OCI-LY1 (cell line): ENCODE results near the gene CIAPIN1.

Experiments used
- H2AFZ ChIP-seq: fragments of 200-600 bp; sonication (generic), shearing (Covaris generic); 2 replicates; pipeline ENCODE4 v1.6.0; 2014; ENCODE audit warnings: antibody characterized with exemption, mild to moderate bottlenecking, low read length
- H3F3A ChIP-seq: fragments of 200-600 bp; sonication (generic), shearing (Covaris generic); 2 replicates; pipeline ENCODE4 v1.6.0; 2014; ENCODE audit warnings: mild to moderate bottlenecking, antibody characterized with exemption, low read length, moderate library complexity; ENCODE audit not compliant: insufficient read depth
- H3K27ac ChIP-seq: fragments of 200-600 bp; sonication (generic); 2 replicates; pipeline ENCODE4 v1.5.1; 2014; ENCODE audit warnings: low read length, mixed run types, mild to moderate bottlenecking, low read depth; ENCODE audit not compliant: poor library complexity, severe bottlenecking
- H3K27me3 ChIP-seq: fragments of 200-600 bp; sonication (generic); 2 replicates; pipeline ENCODE4 v1.6.0; 2014; ENCODE audit warnings: antibody characterized with exemption, mild to moderate bottlenecking, low read length, moderate library complexity; ENCODE audit not compliant: insufficient read depth
- H3K36me3 ChIP-seq: fragments of 200-600 bp; sonication (generic); 2 replicates; pipeline ENCODE4 v1.6.1; 2014; ENCODE audit warnings: mild to moderate bottlenecking, antibody characterized with exemption, low read length, moderate library complexity, mixed read lengths; ENCODE audit not compliant: insufficient read depth
- H3K4me1 ChIP-seq: fragments of 200-600 bp; sonication (generic); 2 replicates; pipeline ENCODE4 v1.5.1; 2014; ENCODE audit warnings: mild to moderate bottlenecking, low read length, moderate library complexity; ENCODE audit not compliant: insufficient read depth, severe bottlenecking
- H3K4me2 ChIP-seq: fragments of 200-600 bp; sonication (generic), shearing (Covaris generic); 2 replicates; pipeline ENCODE4 v1.6.1; 2014; ENCODE audit warnings: low read length
- H3K4me3 ChIP-seq: fragments of 200-600 bp; sonication (generic); 2 replicates; pipeline ENCODE4 v1.5.1; 2014; ENCODE audit warnings: low read length, low read depth, mild to moderate bottlenecking, mixed read lengths; ENCODE audit not compliant: poor library complexity, severe bottlenecking
- H3K79me2 ChIP-seq: fragments of 200-600 bp; shearing (Covaris generic); 2 replicates; pipeline ENCODE4 v1.6.1; 2016; ENCODE audit warnings: mixed run types, low read length, mixed read lengths; ENCODE audit not compliant: insufficient read depth
- H3K9ac ChIP-seq: fragments of 200-600 bp; sonication (generic), shearing (Covaris generic); 2 replicates; pipeline ENCODE4 v1.6.1; 2014; ENCODE audit warnings: mild to moderate bottlenecking, low read length, mixed read lengths
- H3K9me2 ChIP-seq: fragments of 200-600 bp; sonication (generic), shearing (Covaris generic); 2 replicates; pipeline ENCODE4 v1.6.1; 2014; ENCODE audit warnings: low read depth, mild to moderate bottlenecking, low read length, mixed read lengths
- H3K9me3 ChIP-seq: fragments of 200-600 bp; shearing (Covaris generic); 2 replicates; pipeline ENCODE4 v1.6.1; 2014; ENCODE audit warnings: low read length, mixed read lengths
- H4K20me1 ChIP-seq: fragments of 200-600 bp; sonication (generic), shearing (Covaris generic); 2 replicates; pipeline ENCODE4 v1.6.0; 2016; ENCODE audit warnings: mild to moderate bottlenecking, low read length; ENCODE audit not compliant: insufficient read depth
- EZH2 ChIP-seq: fragments of 200-600 bp; sonication (generic), shearing (Covaris generic); IDR thresholded peaks from 2 replicates; pipeline ENCODE4 v1.8.0; 2017; ENCODE audit warnings: borderline replicate concordance, mixed run types, mild to moderate bottlenecking, antibody characterized with exemption, low read length, moderate library complexity, mixed read lengths
- TF ChIP-seq, protein P1 (sequence below): fragments of 200-600 bp; sonication (generic), shearing (Covaris generic); IDR thresholded peaks from 2 replicates; pipeline ENCODE4 v1.5.1; 2017; ENCODE audit warnings: mild to moderate bottlenecking, antibody characterized with exemption, low read length, moderate library complexity, mixed read lengths

Gene CIAPIN1

DNA sequence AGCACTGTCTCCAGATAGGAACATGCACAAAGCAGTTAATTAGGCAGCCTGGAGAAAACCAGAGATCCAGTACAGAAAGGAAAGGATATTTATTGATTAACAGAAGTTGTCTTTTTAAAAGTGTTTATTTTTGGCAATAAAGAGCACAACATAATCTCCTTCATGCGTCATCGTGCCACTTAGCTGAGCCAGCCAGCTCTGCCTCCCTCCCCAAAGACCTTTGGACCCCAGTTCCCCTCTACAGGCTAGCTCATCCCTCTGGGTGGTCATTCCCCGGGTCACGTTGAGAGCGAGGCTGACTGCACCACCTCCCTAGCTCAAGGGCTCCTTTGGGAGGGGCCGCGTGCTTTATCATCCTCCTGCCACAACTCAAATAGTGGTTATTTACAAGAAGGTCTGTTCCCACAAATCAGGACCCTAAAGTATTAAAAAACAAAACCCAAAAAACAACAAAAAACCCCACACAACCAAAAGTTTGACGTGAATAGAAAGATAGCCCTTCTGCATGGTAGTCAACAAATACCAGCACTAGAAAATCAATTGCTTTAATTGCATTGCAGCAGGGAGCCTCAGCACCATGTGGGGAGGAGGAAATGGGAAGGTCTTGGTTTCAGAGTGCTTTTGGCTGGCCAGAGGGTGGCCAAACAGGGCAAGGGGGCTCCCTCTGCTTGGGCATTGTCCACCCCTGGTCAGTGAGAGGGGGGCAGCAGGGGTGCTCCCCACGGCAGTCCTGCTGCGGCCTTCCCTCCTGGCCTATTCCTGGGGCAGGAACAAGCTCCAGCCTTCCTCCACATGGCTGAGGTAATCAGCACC lies 24.9 kb upstream of the CIAPIN1 start:
- no peaks in the 10 kb centered on the region for H3K4me1 ChIP-seq
- peaks cover 41% of the 10 kb centered on the region for H3K36me3 ChIP-seq
- H3K4me3 ChIP-seq: no peak overlapping the region
- TF ChIP-seq EZH2: no peak
- TF ChIP-seq, protein P1, sequence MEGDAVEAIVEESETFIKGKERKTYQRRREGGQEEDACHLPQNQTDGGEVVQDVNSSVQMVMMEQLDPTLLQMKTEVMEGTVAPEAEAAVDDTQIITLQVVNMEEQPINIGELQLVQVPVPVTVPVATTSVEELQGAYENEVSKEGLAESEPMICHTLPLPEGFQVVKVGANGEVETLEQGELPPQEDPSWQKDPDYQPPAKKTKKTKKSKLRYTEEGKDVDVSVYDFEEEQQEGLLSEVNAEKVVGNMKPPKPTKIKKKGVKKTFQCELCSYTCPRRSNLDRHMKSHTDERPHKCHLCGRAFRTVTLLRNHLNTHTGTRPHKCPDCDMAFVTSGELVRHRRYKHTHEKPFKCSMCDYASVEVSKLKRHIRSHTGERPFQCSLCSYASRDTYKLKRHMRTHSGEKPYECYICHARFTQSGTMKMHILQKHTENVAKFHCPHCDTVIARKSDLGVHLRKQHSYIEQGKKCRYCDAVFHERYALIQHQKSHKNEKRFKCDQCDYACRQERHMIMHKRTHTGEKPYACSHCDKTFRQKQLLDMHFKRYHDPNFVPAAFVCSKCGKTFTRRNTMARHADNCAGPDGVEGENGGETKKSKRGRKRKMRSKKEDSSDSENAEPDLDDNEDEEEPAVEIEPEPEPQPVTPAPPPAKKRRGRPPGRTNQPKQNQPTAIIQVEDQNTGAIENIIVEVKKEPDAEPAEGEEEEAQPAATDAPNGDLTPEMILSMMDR: no peak
- no peak overlapping the region for H3K4me2 ChIP-seq
- no peaks in the 10 kb centered on the region for H4K20me1 ChIP-seq
- no peaks in the 10 kb centered on the region for H3F3A ChIP-seq
- no peaks in the 10 kb centered on the region for H3K9me2 ChIP-seq
- H3K9ac ChIP-seq: no peak overlapping the region
- H2AFZ ChIP-seq: no peak overlapping the region
- no peaks in the 10 kb centered on the region for H3K79me2 ChIP-seq
- no peaks in the 10 kb centered on the region for H3K27me3 ChIP-seq
- no peaks in the 10 kb centered on the region for H3K9me3 ChIP-seq
- no peak overlapping the region for H3K27ac ChIP-seq

DNA sequence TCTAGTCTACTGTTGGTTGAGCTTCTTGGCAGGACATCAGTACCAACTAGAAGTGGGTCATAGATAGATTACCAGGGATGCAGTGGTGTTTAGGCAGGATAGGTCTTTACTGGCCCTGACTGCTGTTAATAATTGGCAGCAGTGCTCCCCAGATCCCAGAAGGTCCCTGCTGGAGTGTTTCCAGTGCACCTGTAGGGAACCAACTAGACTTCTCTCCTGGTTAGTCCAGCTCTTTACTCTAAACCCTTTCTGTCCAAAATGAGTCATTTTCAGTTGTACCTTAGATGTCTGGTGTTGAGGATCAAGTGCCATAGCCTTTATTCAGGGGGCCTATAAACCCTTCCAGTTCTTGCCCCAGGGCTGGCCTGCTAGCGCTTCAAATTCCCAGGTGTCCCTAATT lies 24.0 kb upstream of the CIAPIN1 start:
- no peaks in the 10 kb centered on the region for H3K4me1 ChIP-seq
- H2AFZ ChIP-seq: no peak overlapping the region
- no peaks in the 10 kb centered on the region for H3K9me3 ChIP-seq
- no peak overlapping the region for H3K27ac ChIP-seq
- no peaks in the 10 kb centered on the region for H3K27me3 ChIP-seq
- H3K9ac ChIP-seq: no peak overlapping the region
- TF ChIP-seq, protein P1: no peak
- TF ChIP-seq EZH2: no peak
- H3K4me3 ChIP-seq: no peak overlapping the region
- no peaks in the 10 kb centered on the region for H3F3A ChIP-seq
- H3K36me3 ChIP-seq: peaks cover 46% of the 10 kb centered on the region
- no peaks in the 10 kb centered on the region for H3K79me2 ChIP-seq
- H3K9me2 ChIP-seq: no peaks in the 10 kb centered on the region
- no peaks in the 10 kb centered on the region for H4K20me1 ChIP-seq
- H3K4me2 ChIP-seq: no peak overlapping the region

DNA sequence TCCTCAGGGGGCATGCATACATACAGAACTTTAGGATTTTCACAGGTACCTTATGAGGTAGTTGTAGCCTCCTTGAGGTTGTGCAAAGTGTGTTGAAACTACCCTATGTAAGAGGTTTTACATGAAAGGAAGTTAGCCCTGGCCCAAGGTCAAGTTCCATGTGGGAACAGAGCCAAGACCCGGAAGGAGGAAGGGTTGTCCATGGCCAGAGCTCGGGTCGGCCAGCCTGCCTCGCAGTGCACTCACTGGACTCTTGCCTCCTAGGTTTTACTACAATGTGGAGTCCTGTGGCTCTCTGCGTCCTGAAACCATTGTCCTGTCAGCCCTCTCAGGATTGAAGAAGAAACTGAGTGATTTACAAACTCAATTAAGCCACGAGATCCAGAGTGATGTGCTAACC lies 23.5 kb upstream of the CIAPIN1 start:
- no peaks in the 10 kb centered on the region for H3K9me3 ChIP-seq
- no peaks in the 10 kb centered on the region for H3K27me3 ChIP-seq
- H3K36me3 ChIP-seq: peaks cover 51% of the 10 kb centered on the region
- TF ChIP-seq, protein P1: no peak
- H3K4me2 ChIP-seq: no peak overlapping the region
- H3K79me2 ChIP-seq: no peaks in the 10 kb centered on the region
- H3K4me1 ChIP-seq: no peaks in the 10 kb centered on the region
- H4K20me1 ChIP-seq: no peaks in the 10 kb centered on the region
- H3K27ac ChIP-seq: no peak overlapping the region
- H2AFZ ChIP-seq: no peak overlapping the region
- H3K4me3 ChIP-seq: no peak overlapping the region
- H3K9me2 ChIP-seq: no peaks in the 10 kb centered on the region
- no peak overlapping the region for H3K9ac ChIP-seq
- H3F3A ChIP-seq: no peaks in the 10 kb centered on the region
